ENCODE measurements around the gene SCNN1G.

GRCh38 chr16:23158114-23158513 lies 24.4 kb upstream of the SCNN1G start:
- TF ChIP-seq, protein P1, sequence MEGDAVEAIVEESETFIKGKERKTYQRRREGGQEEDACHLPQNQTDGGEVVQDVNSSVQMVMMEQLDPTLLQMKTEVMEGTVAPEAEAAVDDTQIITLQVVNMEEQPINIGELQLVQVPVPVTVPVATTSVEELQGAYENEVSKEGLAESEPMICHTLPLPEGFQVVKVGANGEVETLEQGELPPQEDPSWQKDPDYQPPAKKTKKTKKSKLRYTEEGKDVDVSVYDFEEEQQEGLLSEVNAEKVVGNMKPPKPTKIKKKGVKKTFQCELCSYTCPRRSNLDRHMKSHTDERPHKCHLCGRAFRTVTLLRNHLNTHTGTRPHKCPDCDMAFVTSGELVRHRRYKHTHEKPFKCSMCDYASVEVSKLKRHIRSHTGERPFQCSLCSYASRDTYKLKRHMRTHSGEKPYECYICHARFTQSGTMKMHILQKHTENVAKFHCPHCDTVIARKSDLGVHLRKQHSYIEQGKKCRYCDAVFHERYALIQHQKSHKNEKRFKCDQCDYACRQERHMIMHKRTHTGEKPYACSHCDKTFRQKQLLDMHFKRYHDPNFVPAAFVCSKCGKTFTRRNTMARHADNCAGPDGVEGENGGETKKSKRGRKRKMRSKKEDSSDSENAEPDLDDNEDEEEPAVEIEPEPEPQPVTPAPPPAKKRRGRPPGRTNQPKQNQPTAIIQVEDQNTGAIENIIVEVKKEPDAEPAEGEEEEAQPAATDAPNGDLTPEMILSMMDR (IDR thresholded peaks at IDR 0.05): no peak
- TF ChIP-seq FOXP4 (CRISPR knock-in tag; IDR thresholded peaks at IDR 0.05) (no peak), FOXP1 (CRISPR knock-in tag; IDR thresholded peaks at IDR 0.05; ENCODE audit: borderline replicate concordance) (no peak)

Data from WTC11 (cell line).